GM21390 (cell line): ENCODE results near the gene RCHY1.
A peak's percentile ranks its signal among the peaks of the same experiment; 100 is the strongest.
"Not testable (repeated sequence)": the region's sequence is repeated elsewhere in the genome, so short reads cannot be mapped to it uniquely, and the experiment has no call there.

ENCODE experiments used
- ATAC-seq: cut with Tn5 transposase; IDR thresholded peaks from one replicate; pipeline ENCODE4 v1.9.1; 2021; ENCODE audit not compliant: unreplicated experiment

The RCHY1 gene

DNA sequence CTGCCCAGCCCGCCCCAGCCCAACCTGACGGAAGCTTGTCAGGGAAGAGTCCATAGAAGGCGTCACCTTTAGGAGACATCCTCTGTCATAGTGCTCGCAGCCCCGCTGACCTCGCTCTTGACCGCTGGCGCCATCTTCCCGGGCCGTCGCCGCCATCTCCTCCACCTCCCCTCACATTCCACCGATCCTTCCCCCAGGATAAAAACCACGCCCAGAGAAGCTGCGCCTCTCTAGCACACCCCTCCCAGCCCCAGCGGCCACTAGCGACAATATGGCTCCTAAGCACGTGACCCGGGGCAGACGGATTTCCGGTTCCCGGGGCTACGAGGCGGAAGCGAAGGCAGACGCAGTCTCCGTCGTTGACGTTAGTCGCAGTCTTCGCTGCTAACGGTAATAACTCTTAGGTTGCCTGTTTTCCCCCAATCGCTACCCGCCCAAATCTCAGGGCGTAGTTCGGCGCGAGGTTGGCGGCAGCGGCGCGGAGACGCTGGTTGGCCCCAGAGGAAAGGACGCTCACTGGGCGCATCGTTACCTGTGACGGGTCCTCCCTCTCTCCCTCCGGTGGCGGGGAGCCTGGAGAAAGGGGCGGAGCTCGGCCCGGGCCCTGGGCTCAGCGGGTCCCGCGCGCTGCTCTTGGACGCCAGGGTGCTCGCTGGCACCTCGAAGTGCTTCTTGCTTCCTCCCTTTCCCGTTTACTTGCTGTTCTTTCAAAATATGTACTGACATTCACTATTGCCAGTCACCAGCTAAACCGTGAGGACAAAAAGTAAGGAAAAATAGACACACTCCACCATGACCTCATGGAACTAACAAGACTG is at the start of gene RCHY1, which contains the start of gene THAP6:
Gene RCHY1 (minus strand): TSS at position 273 of the 818 bp plus-strand sequence. CDS start 117 bp downstream, at position 156.
Gene THAP6 (plus strand): TSS at position 343 of the 818 bp plus-strand sequence. CDS start 980 bp downstream, outside the sequence.
- peak; percentile 93 for ATAC-seq

DNA sequence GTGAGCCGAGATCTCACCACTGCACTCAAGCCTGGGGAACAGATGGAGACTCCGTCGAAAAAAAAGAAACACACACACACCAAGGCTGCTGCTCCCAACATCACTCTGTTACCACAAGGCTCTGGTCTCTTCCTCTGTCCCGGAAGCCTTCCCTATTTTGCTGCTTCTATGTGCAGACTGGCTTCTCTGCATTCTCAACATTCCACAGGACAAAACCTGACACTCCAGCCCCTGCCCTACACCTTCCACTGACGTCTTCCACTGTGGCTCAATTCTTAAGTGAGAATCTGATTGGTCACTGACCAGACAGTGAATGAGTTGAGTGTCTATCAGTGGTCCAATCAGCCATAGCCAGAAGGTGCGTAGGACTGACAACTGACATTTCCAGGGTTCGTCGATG is 47.6 kb upstream of the RCHY1 start:
- no peak for ATAC-seq

DNA sequence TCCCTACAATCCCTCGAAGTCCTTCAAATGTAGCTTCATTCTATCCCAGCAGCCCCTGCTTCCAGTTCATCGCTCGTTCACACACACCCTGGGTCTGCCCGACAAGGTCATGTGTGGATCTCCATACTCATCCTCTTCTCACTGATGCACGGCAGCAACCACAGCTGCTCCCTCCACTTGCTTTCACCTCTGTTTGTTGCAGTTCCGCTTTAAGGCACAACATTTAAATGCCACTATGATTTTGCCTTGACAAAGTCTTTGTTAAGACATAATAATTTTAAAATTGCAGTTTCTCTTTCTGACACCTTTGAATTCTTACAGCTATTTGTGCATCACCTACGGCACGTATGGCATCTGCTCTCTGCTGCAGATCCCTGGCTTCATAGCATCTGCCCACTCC is 43.5 kb upstream of the RCHY1 start:
- no peak for ATAC-seq

GRCh38 chr4:75555294-75556164 is 41.3 kb upstream of the RCHY1 start, which contains the start of gene ODAPH:
Gene ODAPH (plus strand): TSS chr4:75556066. CDS start chr4:75556083, 17 bp downstream.
- peak; percentile 97 for ATAC-seq

DNA sequence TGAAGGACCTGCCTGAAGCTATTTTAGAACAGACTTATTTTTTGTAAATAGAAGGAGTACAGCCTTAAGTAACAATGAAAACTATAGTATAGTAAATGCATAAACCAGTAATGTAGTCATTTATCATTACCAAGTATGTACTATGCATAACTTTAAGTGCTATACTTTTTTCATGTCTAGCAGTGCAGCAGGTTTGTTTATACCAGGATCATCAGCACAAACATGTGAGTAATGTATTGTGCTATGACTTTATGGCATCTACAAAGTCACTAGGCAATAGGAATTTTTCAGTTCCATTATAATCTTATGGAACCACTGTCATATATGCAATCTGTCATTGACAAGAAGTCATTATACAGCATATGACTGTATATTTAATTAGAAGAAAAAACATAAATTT is 38.2 kb upstream of the RCHY1 start:
- ATAC-seq: no peak

GRCh38 chr4:75549019-75549418 is 34.8 kb upstream of the RCHY1 start:
- ATAC-seq: no peak

DNA sequence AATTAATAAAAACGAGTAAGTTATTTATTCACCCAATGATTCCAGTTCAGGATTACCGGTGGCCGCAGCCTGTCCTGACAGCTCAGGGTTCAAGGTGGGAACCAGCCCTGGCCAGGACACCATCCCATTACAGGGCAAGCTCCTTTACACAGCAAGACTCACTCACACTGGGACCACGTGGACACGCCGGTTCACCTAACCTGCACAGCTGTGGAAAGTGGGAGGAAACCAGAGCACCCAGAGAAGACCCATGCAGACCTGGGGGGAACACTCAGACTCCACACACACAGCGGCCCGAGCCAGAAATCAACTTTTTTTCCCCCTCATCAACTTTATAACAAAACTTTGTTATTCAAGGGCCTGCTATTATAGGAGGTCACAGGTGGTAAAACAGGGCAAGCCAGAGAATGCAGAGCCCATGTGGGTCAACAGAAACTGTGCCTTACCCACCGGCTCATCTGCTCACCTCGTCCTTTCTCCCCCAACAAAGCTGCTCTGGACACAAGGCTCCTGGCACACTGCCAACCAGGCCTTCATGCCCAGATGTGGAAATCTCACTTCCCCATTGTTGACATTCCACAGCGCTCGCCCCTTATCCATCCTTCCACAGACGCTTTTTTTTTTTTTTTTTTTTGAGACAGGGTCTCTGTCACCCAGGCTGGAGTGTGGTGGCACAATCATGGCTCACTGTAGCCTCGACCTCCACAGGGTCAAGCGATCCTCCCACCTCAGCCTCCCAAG is 33.6 kb upstream of the RCHY1 start:
- ATAC-seq: no peak

DNA sequence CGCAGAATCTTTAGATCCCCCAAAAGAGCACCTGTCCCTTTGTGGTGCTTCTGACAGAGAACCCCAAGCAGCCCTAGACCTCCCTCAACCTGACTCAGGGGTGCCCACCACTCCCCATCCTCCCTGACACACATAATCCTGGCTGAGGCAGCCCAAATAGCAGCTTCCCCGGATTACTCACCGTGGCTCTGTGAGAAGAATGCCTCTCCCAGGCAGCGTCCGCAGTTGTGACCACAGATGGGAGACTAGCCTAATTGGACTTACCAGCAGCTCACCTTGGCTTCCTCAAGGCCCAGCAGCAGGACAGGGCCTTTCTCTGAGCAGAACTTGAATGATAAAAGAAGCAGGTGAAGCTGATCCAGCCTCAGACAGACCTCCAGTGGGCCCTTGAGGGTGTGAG is 31.3 kb upstream of the RCHY1 start:
- no peak for ATAC-seq

GRCh38 chr4:75544870-75545269 is 30.7 kb upstream of the RCHY1 start:
- ATAC-seq: no peak

DNA sequence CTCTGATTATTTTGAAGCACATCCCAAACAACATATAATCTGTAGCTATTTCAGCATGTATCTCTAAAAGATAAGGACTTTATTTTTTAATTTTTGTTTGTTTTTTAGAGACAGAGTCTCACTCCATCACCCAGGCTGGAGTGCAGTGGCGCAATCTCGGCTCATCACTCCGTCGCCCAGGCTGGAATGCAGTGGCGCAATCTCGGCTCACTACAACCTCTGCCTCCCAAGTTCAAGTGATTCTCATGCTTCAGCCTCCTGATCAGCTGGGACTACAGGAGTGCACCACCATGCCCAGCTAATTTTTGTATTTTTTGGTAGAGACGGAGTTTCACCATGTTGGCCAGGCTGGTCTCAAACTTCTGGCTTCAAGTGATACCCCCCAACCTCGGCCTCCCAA is 30.0 kb upstream of the RCHY1 start:
- ATAC-seq: not testable (repeated sequence)

GRCh38 chr4:75542824-75543223 is 28.6 kb upstream of the RCHY1 start:
- no peak for ATAC-seq

- ATAC-seq: not testable (repeated sequence)
Observed at GRCh38 chr4:75537308-75537707, 23.1 kb upstream of the RCHY1 start.

DNA sequence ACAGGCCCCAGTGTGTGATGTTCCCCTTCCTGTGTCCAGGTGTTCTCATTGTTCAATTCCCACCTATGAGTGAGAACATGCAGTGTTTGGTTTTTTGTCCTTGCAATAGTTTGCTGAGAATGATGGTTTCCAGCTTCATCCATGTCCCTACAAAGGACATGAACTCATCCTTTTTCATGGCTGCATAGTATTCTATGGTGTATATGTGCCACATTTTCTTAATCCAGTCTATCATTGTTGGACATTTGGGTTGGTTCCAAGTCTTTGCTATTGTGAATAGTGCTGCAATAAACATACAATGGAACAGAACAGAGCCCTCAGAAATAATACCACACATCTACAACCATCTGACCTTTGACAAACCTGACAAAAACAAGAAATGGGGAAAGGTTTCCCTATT is 19.7 kb upstream of the RCHY1 start:
- ATAC-seq: not testable (repeated sequence)

- ATAC-seq: not testable (repeated sequence)
Observed at GRCh38 chr4:75533339-75533887, 19.2 kb upstream of the RCHY1 start.

GRCh38 chr4:75531536-75532143 is 17.4 kb upstream of the RCHY1 start:
- ATAC-seq: not testable (repeated sequence)

DNA sequence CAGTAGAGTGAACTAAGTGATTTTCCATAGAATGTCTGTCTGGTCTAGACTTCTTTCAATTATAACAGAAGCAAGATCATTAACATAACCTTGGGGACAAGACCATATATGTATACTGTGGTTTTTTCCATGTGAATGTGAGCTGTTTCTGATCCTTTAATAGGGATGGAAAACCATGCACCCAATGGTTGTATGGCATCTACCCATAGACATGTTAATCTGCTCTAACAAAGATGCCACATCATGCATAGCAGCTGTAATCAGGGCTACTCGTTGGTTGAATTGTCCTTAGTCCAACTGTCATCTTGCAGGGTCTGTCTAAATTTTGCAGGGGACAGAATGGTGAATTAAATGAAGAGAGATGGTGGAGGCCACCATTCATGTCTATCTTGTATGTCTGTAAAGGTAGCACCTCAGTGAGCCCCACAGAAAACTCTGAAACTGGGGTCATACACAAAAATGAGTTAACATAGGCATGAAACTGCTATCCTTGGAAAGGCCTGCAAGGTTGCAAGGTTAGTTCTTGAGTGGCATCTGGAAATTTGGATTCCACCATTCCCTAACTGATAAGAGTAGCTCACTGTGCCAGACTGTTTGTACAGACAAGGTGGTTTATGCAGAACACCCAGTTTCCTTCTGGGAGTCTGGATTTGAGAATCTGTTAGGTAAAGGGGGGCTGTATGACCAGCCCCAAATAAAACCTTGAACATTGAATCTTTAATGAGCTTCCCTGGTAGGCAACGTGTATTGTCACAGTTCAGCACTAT is 16.5 kb upstream of the RCHY1 start:
- ATAC-seq: no peak

DNA sequence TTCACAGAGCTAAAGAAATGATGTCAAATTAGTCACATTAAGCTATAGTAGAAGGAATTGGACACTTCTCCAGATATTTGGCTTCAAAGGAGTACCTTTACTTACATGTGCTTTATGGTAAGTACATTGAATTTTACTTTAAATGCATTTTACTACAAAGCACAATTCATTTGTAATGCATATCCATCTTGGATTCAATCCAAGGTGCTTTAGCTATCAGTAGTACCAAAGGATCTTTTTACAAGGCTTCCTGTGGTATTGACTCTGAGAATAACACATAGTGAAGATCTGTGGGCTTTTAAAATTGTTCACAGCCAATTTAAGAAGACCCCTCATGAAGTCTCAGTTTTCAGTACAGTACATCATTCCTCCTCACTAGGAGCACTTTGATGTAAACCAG is 13.3 kb upstream of the RCHY1 start:
- ATAC-seq: no peak

DNA sequence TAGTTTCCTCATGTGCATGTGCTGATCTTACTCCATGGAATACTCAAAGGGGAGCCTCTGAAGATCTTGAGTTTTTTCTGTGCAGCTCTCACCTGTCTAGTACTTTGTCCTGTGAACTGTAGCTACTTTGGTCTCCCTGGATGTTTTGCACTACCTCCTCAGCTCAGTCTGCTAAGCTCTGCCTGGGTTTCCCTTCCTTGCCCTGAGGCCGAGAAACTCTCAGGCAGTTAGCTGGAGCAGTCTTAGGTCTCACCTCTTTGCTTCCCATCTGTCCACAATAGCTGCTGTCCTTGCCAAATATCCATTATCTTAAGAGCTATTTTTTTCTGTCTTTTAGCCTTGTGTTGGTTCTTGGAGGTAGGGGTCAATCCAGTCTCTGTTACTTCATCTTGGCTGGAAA is 11.7 kb upstream of the RCHY1 start:
- no peak for ATAC-seq

DNA sequence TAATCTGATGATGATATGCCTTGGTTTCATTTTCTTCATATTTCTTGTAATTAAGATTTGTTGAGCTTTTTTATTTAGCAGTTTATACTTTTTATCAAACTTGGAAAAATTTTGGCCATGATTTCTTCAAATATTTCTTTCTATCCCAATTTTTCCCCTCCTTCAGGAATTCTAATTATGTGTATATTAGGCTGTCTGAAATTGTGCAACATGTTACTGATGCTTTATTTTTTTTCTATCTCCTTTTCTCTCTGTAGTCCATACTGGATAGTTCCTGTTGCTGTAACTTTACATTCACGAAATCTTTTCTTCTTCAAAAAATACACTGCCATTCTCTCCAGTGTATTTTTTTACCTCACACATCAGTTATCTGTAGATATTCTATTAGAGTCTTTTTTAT is 10.9 kb upstream of the RCHY1 start:
- no peak for ATAC-seq

- not testable (repeated sequence) for ATAC-seq
Observed at GRCh38 chr4:75519452-75519851, 5.2 kb upstream of the RCHY1 start.
